HFFc6 (cell line): ENCODE results near the gene ASB2. TPM values are rescaled to one million over a fixed set of nuclear protein-coding genes. Genes with fewer than 3 reads are reported as not detected.

ENCODE experiments used
- DNase-seq: peaks from one replicate; pipeline ENCODE4 v3.0.0-alpha.2; 2018
- H3K27ac Mint-ChIP-seq: 2 replicates; pipeline ENCODE4 v1.8.0; 2020; ENCODE audit warnings: mild to moderate bottlenecking, mixed read lengths
- H3K27me3 Mint-ChIP-seq: 2 replicates; pipeline ENCODE4 v1.8.0; 2021; ENCODE audit warnings: mild to moderate bottlenecking, moderate library complexity, mixed read lengths; ENCODE audit not compliant: insufficient read depth
- H3K36me3 Mint-ChIP-seq: 2 replicates; pipeline ENCODE4 v1.8.0; 2021; ENCODE audit warnings: low read depth, mixed read lengths
- H3K4me1 Mint-ChIP-seq: 2 replicates; pipeline ENCODE4 v1.8.0; 2020; ENCODE audit warnings: low read depth, mixed read lengths
- H3K4me3 Mint-ChIP-seq: 2 replicates; pipeline ENCODE4 v1.8.0; 2020; ENCODE audit warnings: mild to moderate bottlenecking, moderate library complexity, mixed read lengths
- H3K9me3 Mint-ChIP-seq: 2 replicates; pipeline ENCODE4 v1.8.0; 2020; ENCODE audit warnings: mild to moderate bottlenecking, mixed read lengths
- long read RNA-seq: library from polyadenylated mRNA; unstranded; transcript quantifications from one replicate; pipeline ENCODE4 v2.0.0, GENCODE V29; 2019
- total RNA-seq, 6 experiments: library from RNA; stranded (reverse); fragmentation: NEBNext Ultra II Directional; extraction: Animal tissue kit (Norgen Biotek cat#: 25700); gene quantifications; 2 replicates in 1 of 6; 3 replicates in 5 of 6; pipeline ENCODE4 v1.2.3, GENCODE V29; 2021
- TF ChIP-seq, protein P1 (sequence below): fragments of 200-600 bp; sonication (generic); IDR thresholded peaks from 2 replicates; pipeline ENCODE4 v1.5.0; 2021; ENCODE audit warnings: antibody characterized with exemption, mild to moderate bottlenecking

ASB2 gene, protein sequence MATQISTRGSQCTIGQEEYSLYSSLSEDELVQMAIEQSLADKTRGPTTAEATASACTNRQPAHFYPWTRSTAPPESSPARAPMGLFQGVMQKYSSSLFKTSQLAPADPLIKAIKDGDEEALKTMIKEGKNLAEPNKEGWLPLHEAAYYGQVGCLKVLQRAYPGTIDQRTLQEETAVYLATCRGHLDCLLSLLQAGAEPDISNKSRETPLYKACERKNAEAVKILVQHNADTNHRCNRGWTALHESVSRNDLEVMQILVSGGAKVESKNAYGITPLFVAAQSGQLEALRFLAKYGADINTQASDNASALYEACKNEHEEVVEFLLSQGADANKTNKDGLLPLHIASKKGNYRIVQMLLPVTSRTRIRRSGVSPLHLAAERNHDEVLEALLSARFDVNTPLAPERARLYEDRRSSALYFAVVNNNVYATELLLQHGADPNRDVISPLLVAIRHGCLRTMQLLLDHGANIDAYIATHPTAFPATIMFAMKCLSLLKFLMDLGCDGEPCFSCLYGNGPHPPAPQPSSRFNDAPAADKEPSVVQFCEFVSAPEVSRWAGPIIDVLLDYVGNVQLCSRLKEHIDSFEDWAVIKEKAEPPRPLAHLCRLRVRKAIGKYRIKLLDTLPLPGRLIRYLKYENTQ
- total RNA-seq, result not detected
- long read RNA-seq, result 0 reads

DNA sequence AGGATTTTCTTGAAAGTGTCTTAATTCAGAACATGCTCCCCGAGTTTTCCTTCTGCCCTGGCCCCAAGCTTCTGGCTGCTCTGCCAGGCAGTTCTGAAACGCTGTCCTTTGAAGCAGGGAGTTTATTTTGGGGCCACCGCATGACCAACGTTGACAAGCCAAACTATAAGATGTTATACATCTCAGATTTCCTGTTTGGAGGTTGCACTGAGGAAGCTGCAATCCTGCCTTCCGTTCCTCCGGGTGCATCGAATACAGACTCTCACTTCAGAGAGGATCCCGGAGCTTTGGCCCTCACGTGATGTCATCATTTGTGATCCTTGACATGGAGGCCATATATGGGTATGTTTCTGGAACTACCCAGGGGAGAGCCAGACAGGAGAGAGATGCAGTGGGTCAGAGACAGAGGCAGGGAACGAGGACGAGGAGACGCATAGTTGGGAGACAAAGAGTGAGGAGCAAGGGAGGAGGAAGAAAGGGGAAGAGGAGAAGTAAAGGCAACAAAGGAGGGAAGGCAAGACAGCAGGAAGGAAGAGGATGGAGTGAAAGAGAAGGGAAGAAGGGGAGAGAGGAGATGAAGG, at the start of gene ASB2:
Gene ASB2 (minus strand): TSS at position 94 of the 581 bp plus-strand sequence. CDS start 12,031 bp downstream, outside the sequence.
- DNase-seq, result no peak
- TF ChIP-seq, protein P1, sequence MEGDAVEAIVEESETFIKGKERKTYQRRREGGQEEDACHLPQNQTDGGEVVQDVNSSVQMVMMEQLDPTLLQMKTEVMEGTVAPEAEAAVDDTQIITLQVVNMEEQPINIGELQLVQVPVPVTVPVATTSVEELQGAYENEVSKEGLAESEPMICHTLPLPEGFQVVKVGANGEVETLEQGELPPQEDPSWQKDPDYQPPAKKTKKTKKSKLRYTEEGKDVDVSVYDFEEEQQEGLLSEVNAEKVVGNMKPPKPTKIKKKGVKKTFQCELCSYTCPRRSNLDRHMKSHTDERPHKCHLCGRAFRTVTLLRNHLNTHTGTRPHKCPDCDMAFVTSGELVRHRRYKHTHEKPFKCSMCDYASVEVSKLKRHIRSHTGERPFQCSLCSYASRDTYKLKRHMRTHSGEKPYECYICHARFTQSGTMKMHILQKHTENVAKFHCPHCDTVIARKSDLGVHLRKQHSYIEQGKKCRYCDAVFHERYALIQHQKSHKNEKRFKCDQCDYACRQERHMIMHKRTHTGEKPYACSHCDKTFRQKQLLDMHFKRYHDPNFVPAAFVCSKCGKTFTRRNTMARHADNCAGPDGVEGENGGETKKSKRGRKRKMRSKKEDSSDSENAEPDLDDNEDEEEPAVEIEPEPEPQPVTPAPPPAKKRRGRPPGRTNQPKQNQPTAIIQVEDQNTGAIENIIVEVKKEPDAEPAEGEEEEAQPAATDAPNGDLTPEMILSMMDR, result no peak
- H3K27ac Mint-ChIP-seq, result no peak within 1 kb of the TSS
- no peaks in the 10 kb centered on the region for H3K9me3 Mint-ChIP-seq
- peak within 1 kb of the TSS; percentile 1; the same call in 1 of the 2 replicates for H3K4me3 Mint-ChIP-seq
- peaks cover 21% of the 10 kb centered on the region for H3K4me1 Mint-ChIP-seq
- H3K27me3 Mint-ChIP-seq, result peaks cover 12% of the 10 kb centered on the region
- no peaks in the 10 kb centered on the region for H3K36me3 Mint-ChIP-seq

- peak overlapping the region; percentile 77 for H3K4me3 Mint-ChIP-seq
- no peaks in the 10 kb centered on the region for H3K9me3 Mint-ChIP-seq
- H3K36me3 Mint-ChIP-seq, result no peaks in the 10 kb centered on the region
- DNase-seq, result no peak
- TF ChIP-seq, protein P1, result no peak
- H3K27ac Mint-ChIP-seq, result 0 out of 2 replicates have a peak overlapping the region, but pooled peaks have one; percentile 5
- peaks cover 3% of the 10 kb centered on the region; the same call in 1 of the 2 replicates for H3K27me3 Mint-ChIP-seq
- peaks cover 16% of the 10 kb centered on the region for H3K4me1 Mint-ChIP-seq
Measured at GRCh38 chr14:94025720-94026119, 49.4 kb upstream of the ASB2 start.

GRCh38 chr14:94024549-94024948, 48.2 kb upstream of the ASB2 start:
- no peaks in the 10 kb centered on the region for H3K36me3 Mint-ChIP-seq
- TF ChIP-seq, protein P1, result no peak
- no peaks in the 10 kb centered on the region for H3K9me3 Mint-ChIP-seq
- peaks cover 17% of the 10 kb centered on the region for H3K4me1 Mint-ChIP-seq
- H3K27ac Mint-ChIP-seq, result no peak overlapping the region
- DNase-seq, result no peak
- H3K27me3 Mint-ChIP-seq, result peaks cover 5% of the 10 kb centered on the region
- H3K4me3 Mint-ChIP-seq, result no peak overlapping the region

- no peak overlapping the region for H3K4me3 Mint-ChIP-seq
Measured at GRCh38 chr14:94022532-94023411, 46.4 kb upstream of the ASB2 start.

More at GRCh38 chr14:94022532-94023411, 46.4 kb upstream of the ASB2 start:
- TF ChIP-seq, protein P1, result no peak
- DNase-seq, result no peak
- no peaks in the 10 kb centered on the region for H3K9me3 Mint-ChIP-seq
- peaks cover 13% of the 10 kb centered on the region for H3K27me3 Mint-ChIP-seq
- H3K27ac Mint-ChIP-seq, result no peak overlapping the region
- H3K4me1 Mint-ChIP-seq, result peaks cover 17% of the 10 kb centered on the region
- H3K36me3 Mint-ChIP-seq, result no peaks in the 10 kb centered on the region
